UCSD-AML1 (cell line): ENCODE results near the gene LINGO1.

ENCODE experiments used
- DNase-seq: peaks from one replicate; lab custom pipeline; 2025; ENCODE audit not compliant: unreplicated experiment; lab: John Stamatoyannopoulos, UW

LINGO1 gene

DNA sequence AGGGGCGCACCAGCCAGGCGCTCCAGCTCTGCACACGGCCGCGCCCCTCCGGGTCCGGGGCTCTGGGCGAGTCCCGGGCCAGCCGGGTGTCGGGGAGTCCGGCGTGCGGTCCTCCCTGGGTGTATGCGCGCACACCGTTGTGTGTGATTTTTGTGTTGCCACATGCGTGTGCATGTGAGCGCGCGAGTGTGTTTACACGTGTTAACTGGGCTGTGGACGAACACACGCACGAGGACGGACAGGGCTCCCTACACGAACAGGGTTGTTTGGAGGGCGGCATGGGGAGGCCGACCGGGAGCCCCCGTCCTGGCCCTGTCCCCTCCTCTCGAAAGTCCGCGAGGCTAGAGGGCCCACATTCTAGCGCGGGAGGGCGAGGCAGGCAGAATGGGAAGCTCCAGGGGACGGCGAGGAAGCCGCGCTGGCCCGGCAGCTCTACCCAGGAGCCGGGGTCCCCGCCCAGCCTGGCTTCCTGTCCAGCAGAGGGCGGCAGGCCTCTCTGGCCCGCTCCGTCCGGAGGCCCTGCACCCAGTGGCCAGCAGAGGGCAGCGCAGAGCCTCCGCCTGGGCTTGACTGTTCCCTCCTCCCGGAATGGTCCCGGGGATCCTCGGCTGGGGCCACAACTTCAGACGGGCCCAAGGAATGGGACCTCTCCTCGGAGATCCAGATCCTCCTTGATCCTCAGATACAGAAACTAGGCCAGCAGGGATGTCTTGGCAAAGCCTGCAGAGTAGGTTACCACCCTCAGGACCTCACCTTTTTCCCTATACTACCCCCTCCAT lies 611 bp upstream of the LINGO1 start:
- peak; percentile 85 for DNase-seq

DNA sequence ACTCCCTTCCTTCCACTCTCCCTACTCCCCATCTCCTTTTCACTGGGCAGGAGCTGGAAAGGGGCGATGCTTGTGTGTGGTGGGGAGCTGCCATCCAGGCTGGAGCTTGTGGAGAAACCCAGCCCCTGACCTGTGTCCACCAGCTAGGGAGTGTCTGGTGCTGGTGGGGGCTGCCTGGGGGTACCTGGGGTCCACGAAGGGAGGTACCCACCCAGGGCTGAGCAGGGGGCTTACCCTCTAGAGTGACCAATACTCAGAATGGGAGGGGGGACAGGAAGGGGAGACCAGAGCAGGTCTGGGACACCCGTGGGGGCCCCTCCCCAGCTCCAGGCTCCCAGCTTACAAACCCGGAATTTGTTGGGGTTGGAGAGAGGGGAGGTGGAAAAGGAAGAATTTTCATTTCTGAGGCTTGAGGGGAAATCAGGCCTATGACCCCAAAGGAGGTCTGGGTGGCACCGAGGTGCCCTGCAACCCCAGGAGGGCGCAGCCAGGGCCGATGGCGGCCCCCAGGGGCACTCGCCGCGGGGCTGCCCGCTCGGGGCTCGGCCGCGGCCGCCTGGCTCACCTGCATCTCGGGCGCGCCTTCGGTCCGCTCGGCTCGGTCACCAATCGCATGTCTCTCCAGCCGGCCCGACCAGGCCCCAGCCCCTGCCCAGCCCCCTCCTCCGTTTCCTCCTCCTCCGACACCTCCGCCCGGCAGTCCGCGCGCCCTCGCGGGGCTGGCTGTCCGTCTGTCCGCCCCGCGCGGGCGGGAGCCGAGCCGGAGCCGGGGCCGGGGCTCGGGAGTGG lies 773 bp downstream of the LINGO1 start:
- no peak for DNase-seq

DNA sequence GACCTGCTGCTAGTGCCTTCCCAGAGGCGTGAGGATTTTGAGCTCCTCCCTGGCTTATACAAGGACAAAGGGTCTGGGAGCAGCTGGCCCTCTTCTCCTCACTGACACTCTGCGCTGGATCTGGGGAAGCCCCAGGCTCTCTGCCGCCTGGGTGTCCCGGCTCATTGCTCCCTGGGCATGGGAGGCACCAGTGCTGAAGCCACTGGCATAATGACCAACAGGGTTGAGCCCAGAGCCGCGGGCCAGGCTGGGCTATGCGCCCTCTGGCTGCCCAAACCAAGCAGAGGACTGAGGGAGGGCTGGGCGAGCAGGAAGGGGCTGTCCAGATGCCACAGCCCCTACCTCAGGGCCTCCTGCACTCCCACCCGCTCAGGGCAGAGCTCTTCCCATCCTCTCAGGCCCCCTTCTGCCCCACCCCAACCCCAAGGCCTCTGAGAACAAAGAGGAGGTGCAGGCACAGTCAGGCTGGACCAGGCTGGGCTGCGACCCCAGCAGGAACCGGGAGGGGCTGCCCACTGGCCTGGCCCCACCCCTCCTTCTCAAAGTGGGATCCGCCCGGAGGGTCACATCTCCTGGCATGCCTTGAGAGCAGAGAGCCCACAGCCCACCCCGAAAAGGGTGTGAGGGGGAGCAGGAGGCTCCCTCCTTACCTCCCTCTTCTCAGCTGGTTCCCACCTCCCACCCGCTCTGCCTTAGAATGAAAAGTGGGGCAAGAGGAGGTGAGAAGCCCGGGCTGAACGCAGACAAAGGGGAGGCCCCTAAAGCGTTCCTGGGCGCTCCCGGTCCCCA lies 1.6 kb downstream of the LINGO1 start:
- DNase-seq, result no peak

GRCh38 chr15:77630056-77630455 lies 2.7 kb downstream of the LINGO1 start:
- no peak for DNase-seq

- no peak for DNase-seq
Measured at GRCh38 chr15:77629070-77630030, 3.4 kb downstream of the LINGO1 start.

GRCh38 chr15:77628010-77628409 lies 4.7 kb downstream of the LINGO1 start:
- no peak for DNase-seq

DNA sequence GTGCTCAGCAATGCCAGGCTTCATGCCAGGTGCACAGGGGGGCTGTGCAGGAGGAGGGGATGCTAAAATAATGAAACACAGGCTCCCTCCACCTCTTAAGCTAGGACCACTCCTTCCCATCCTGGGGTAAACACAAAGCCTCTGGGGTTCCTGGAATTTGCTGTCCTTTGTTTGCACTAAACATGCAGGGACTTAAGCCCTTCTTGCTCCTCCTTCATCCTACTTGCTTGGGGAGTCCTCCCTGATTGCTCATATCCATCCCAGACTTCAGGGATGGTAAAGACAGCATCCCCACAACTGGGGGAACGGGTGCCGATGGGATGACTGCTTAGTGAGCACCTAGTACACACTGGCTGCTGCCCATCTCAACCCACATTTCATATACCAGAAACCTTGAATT lies 5.1 kb downstream of the LINGO1 start:
- DNase-seq, result no peak

- no peak for DNase-seq
Measured at GRCh38 chr15:77627067-77627466, 5.6 kb downstream of the LINGO1 start.

- no peak for DNase-seq
Measured at GRCh38 chr15:77626002-77626401, 6.7 kb downstream of the LINGO1 start.

DNA sequence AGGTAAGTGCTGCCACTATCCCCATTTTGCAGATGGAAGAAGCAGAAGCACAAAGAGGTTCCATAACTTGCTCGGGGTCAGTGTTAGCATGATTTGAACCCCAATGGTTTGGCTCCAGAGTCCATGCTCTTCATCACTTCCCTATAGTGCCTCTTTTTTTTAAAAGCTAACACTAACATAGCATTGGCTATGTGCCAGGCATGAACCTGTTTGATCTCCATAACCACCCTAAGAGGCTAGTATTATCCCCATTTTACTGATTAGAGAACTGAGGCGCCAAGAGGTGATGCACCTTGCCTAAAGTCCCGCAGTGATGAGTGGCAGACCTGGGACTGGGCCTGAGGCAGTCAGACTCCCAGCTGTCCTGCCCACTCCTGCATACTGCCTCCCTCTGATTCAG lies 7.3 kb downstream of the LINGO1 start:
- no peak for DNase-seq

- DNase-seq, result no peak
Measured at GRCh38 chr15:77624868-77625267, 7.8 kb downstream of the LINGO1 start.

- no peak for DNase-seq
Measured at GRCh38 chr15:77623755-77624524, 8.8 kb downstream of the LINGO1 start.

- no peak for DNase-seq
Measured at GRCh38 chr15:77622934-77623754, 9.6 kb downstream of the LINGO1 start.

GRCh38 chr15:77622209-77622933 lies 10.3 kb downstream of the LINGO1 start:
- DNase-seq, result no peak

- no peak for DNase-seq
Measured at GRCh38 chr15:77621847-77622208, 10.9 kb downstream of the LINGO1 start.

DNA sequence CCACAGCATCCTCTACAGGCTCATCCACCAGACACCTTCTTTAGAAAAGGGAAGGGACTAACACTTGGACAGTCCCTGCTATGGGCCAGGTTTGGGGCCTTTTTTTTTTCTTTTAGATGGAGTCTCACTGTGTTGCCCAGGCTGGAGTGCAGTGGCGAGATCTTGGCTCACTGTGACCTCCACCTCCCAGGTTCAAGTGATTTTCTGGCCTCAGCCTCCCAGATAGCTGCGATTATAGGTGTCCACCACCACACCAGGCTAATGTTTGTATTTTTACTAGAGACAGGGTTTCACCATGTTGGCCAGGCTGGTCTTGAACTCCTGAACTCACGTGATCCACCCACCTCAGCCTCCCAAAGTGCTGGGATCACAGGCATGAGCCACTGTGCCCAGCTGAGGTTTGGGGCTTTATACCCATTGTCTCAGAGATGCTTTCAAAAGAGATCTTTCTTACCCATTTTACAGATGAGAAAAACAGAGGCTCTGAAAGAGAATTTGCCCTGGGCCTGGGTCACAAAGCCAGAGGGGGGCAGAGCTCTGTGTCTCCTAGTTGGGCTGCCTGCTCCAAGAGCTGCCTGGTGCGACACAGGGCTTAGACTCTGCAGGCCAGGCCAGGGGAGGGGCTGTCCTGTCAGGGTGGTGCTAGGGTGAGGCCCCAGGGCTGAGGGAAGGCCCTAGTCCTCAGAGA lies 11.6 kb downstream of the LINGO1 start:
- DNase-seq, result no peak

DNA sequence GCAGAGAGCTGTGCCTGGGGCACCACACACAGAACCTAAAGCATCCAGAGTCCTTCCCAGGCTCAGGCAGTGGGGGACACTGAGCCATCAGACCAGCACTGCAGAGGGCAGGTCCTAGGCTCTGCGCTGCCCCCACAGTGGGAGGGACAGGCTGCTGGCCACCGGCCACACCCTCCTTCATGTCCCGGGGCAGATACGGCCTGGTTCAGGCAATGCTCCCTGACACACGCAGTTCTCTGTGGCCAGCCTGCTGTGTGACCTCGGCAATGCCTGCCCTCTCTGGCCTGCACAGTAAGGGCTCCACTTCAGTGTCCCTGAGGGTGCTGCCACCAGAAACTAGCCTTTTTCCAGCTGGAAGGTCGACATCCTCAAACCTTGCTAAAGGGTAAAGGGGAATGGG lies 12.4 kb downstream of the LINGO1 start:
- DNase-seq, result no peak

- DNase-seq, result no peak
Measured at GRCh38 chr15:77619883-77620282, 12.8 kb downstream of the LINGO1 start.
